Stromal cell of bone marrow (primary cell): ENCODE data around the gene RAB3B.
A peak's percentile ranks its signal among the peaks of the same experiment; 100 is the strongest.

Experiments
- DNase-seq: peaks from one replicate; pipeline ENCODE4 v3.0.0-alpha.2; 2012; ENCODE audit warnings: low read depth

The RAB3B gene

DNA sequence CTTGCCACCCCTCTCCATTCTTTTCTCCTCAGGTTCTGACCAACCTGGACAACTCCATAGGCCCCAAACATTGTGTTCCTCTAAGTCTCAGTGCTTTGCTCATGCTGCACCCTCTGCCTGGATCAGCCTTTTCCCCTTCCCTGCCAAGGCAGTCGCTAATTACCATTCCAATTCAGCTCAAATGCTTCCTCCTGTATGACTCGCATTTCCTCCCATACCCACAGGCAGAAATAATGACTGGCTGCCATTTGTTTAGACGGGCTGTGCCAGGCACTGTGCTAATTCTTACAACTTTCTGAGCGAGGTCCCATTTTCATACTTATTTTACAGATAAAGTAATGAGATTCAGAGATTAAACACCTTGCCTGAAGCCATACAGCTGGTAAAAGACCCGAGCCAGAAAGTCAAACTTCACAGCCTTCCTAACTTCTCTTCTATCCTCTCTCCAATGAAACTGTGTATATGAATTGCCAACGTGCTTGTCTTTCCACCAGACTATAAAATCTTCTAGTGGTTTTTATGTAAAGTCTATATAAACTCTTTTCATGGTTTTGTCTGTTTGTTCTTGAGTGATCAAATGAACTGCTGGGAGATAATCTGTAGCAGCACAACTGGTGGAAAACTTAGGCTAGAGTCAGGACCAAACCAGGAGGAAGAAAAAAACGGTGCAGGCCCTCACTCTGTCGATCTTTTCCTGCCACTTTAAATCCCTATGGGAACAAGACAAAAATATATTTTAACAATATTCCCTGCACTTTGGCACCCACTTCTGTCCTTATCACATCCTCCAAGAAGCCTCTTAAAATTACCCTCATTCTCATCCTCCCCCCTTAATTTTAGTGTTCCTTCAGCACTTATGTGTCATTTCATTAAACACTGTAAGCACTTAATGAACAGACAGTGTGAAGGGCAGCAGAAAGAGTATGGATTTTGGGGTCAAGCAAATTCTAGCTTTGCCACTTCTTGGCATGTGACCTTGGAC is 33.7 kb downstream of the RAB3B start:
- peak; percentile 40 for DNase-seq

DNA sequence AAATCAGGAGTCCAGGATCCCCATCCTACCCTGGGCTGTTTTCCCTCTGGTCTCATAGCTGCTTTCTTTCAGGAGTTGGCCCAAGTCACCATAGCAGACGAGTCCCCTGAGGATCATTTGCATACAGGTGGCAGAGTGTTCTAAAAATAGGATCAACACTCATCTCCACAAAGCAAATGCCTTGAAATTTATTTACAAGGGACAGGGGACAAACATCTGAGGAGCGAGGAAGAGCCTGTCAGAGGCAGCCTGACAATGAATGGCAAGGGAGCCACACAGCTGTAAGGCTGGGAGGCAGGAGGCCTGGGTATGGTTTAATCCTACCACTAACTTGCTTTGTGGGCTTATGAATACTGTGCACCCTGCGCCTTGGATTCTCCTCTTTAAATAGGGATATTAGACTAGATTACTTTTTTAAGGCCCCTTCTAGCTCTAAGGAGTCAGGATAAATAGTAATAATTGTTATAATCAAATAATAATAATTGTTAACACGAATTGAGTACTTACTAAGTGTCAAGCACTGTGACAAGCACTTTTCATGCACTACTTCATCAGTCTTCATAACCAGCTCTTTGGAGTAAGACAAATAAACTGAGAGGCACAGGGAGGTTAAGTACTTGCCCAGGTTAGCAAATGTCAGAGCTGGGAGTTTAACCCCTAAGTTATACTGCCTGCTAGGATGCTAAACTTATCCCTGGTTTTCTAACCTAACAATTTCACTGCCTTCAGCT is 34.5 kb downstream of the RAB3B start:
- DNase-seq = no peak

DNA sequence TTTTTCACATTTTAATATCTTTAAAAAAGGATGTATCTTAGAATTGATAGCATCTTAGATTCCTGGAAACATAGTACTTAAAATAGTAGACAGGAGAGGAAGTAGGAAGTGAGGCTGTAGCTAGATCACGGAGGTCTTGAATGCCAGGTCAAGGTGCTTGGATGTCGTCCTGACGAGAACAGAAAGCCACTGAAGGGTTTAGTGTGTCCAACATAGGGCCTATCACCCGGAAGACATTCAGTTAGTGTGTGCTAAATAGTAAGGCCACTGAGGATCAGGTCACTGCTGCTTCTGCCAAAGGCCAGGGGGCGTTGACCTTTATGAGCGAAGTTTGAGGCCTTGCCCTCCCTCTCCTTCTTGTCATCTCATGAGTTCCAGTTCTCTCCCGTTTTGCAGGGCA is 35.7 kb downstream of the RAB3B start:
- DNase-seq = no peak

DNA sequence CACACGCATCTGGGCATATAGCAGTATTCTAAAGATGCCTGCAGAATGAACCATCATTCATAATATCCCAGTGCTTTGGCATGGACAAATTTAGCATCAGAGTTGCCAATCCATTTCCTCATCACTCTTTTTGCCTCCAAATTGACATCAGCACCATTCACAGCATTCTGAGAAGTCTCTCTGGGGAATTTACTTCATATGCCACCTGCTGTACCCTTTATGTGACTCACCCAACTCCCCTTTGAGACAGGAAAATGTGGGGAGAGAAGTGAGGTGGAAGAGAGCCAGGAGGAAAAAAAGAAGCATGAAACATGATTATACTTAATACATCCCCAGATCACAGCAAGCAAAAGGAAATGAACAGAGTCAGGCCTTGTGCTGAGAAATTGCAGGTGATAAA is 37.4 kb downstream of the RAB3B start:
- no peak for DNase-seq

DNA sequence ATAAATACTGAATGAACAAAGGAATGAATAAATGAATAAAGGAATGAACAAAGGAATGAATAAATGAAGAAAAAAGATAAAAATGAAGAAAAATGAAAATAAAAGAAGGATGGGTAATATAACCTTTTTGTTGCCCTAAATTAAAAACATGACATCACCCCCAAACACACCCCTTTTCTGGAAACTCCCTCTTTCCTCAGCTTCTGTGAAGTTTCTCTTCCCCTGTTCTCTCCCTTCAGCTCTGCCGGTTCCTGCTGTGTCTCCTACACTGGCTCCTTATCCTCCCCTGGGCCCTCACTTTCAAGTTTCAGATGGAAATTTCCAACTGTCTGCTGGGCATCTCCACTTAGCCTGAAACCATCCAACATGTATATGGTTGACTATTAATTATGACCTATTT is 37.9 kb downstream of the RAB3B start:
- no peak for DNase-seq

DNA sequence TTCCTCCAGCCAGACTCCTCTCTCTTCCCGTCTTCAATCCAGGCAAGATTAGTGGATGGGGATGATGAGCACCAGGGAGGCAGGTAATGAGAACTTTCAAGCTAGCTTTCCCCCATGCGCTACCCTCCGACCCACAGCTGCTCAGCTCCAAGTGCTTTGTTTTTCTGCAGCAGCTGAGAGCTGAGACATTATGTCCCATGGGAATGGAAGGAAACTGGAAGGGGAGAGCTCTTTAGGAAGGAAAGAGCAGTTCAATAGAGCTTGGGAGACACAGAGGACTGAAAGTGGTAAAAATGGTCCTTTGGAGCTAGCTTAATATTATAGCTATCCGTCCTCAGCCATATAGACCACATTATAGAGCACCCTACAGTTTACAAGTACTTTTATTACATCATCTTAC is 39.8 kb downstream of the RAB3B start:
- no peak for DNase-seq

DNA sequence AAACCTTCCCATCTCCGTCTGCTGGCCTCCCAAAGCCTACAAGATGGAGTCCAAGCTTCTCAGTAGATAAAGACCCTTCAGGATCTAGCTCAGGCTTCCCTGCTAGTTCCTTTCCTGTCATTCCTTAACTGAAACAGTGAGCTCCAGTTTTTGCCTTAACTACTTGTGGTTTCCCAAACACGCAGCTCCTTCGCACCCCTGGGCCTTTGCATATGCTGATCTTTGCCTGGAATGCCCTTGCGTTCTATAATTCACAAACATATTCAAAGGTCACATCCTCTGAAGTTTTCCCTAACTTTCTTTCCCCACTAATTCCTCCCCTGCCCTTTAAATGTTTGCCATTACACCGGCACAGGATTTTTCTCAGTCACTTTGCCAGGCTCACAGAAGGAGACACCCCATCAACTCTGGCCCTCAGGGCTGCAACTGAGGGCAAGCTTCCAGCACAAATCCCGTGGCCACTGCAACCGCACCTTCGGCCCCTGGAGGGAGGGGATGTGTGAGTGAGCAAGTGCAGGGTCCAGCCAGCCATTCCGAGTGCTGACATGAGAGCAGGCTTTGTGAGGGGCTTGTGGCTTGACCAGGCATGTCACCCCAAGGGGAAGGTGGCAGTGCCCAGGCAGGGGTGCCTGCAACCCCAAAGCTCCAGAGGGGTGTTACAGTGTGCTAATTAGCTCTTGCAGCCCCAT is 41.3 kb downstream of the RAB3B start:
- no peak for DNase-seq

DNA sequence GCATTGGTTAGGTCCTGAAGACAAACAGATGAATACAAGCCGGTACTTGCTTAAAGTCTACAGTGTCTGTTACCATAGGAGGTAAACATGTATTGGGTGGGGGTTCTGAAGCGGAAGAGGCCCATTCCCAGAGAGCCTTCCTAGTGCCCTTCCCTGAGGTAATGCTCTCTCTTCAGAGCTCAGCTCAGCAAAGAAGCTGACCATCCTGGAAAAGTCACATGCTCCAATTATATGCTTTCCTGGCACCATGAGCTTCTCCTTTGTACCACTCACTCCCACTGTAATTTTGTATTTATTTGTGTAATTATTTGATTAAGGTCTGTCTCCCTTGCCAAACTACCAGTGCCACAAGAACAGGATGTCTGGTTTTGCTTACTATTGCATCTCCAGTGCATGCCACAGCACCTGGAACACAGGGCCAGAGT is 42.0 kb downstream of the RAB3B start:
- no peak for DNase-seq

DNA sequence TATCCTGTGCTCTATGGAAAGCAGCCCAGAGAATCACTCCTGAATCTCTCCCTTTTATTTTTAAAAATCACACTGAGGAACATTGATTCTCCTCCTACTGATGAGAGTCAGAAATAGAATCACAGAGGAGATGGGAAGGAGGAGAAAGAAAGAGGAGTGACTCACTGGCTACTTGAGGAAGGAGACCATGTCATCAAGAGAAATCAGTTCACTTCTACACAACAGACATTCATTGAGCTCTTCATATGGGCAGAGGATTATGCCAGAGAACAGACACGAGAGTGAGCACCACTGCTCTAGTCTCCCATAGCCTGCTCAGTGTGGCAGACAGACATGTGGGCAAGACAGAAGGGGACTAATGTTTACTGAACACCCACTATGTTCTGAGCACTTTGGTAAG is 44.2 kb downstream of the RAB3B start:
- DNase-seq = peak; percentile 38

DNA sequence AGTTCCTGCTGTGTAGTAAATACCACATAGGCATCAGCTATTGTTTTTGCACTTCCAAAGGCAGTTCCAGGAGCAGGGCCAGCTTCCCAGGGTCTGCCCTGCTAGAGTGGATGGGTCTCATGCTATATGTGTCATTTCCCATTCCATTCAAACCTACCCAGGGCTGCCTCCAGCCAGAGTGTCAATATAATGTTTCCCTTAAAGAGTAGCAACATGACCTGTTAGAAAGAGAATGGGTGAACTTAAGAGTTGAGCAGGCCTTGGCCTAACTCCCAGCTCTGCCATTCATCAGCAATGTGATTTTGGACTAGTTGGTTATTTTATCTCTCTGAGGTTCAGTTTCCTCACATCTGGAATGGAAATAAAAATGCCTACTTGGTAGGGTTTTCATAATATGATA is 44.9 kb downstream of the RAB3B start:
- peak; percentile 38 for DNase-seq

DNA sequence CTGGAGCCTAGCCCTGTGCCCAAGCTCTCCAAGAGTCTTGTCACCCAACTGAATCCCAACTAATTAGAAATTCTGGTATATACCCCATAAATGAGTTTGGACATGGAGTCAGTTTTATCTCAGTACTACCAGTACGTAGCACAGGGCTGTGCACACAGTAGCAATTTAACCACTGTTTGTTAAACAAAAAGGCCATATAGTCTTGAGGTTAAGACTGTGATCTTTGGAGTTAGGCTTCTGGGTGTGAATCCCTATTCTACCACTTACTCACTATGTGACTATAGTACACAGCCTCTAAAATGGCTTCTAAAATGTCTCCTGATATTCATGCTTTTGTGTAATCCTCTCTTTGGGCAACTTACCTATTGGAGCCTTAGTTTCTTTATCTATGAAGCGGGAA is 48.2 kb downstream of the RAB3B start:
- DNase-seq = no peak

DNA sequence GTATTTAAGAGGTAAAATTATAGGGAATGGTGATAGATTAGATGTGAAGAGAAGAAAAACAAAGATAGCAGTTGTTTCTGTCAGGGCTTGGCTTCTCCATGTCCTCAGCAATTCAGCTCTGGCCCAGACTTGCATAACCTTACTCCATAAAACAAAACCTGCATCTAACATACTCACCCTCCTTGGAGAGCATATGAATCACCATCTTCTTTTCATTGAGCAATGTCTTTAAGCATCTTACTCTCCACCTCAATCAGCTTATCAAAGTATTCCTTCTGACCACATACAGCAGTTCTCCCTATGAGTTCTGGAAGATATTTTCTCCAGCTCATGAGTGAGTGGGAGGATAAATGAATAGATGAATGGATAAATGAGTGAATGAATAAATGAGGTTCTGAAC is 49.0 kb downstream of the RAB3B start:
- no peak for DNase-seq

DNA sequence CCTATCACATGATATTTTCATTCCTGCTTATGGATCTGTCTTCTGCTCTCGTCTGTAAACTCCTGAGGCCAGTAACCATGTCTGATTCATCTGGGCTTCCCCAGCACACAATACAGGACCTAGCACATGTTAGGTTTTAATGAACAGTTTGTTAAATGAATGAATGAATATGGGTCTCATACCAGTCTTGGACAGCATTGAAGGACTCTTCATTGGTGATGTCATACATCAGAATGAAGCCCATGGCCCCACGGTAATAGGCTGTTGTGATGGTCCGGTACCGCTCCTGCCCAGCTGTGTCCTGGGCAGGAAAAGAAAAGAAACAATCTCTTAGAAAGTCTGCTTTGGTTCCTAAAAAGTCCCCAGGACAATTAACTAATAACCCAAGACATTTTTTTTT is 53.4 kb downstream of the RAB3B start:
- DNase-seq = no peak

DNA sequence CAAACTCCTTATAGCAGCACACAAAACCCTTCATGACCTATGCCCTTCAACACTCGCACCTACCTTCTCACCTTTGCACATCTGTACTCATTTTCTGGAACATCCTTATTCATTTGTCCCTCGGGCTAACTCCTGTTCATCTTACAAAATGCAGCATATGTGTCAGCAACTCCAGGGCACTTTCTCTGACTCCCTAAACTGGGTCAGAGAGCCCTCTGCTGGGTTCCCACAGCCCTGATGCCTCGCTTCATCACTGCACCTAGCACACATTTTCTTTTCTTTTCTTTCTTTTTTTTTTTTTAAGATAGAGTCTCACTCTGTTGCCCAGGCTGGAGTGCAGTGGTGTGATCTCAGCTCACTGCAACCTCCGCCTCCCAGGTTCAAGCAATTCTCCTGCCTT is 54.0 kb downstream of the RAB3B start:
- DNase-seq = no peak

DNA sequence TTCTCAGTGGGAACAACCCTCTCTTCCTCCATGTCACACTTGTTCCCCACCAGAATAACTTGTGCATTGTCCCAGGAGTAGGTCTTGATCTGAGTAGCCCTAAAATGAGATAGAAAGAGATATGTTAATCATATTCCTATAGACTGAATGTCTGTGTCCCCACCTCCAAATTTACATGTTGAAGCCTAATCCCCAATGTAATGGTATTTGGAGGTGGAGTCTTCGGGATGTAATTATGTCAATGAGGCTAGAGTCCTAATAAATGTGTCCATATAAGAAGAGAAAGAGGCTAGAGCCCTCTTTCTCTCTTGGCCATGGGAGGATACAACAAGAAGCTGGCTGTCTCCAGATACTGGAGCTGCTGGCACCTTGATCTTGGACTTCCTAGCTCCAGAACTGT is 57.2 kb downstream of the RAB3B start:
- no peak for DNase-seq

DNA sequence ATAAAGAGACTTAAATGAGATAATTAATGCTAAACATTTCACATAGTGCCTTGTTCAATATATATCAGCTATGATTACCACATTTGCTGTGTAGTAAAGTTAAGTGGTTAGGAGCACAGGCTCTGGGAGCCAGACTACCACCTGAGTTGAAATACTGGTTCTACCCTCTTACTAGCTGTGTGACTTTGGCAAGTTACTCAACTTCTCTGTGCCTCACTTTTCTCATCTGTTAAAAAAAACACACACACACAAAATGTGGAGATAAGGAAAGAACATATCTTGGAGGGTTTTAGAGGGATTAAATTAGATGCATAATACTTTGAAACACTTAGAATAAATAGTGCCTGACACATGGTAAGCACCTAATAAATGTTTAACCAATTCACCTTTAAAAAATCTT is 60.2 kb downstream of the RAB3B start:
- no peak for DNase-seq

DNA sequence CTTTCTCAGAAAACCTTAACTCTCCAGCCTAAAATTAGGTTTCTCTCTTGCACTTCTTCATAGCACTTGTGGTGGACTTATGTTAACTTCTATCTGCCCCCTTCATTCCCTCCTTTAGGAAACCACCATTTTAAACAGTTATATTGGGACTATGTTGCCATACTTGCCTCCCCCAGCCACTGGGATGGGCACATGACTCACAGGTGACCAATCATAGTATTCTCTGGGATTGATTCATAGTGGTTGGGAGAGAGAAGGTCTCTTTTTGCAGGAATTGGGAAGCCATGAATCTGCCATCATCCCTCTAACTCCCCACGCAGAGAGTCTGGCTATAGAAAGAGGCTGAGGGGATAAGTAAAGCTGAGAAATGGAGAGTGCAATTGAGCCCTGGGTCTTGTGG is 61.6 kb downstream of the RAB3B start:
- DNase-seq = no peak

DNA sequence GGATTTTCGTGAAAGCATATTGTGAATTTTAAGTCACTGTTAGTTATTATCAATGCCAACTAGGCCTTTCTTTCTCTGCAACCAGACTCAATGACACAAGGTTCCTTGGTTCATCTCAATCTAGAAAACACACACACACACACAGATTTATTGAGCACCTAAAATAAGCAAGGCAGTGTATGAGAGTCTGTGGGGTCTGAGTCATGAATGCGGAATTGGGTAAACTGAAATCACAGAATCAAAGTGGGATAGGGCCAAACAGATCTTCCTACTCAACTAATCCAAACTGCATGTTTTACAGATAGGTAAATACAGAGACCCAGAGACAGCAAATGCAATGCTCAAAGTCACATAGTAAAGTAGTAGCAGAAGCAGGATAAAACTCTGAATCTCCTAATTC is 63.5 kb downstream of the RAB3B start:
- no peak for DNase-seq

DNA sequence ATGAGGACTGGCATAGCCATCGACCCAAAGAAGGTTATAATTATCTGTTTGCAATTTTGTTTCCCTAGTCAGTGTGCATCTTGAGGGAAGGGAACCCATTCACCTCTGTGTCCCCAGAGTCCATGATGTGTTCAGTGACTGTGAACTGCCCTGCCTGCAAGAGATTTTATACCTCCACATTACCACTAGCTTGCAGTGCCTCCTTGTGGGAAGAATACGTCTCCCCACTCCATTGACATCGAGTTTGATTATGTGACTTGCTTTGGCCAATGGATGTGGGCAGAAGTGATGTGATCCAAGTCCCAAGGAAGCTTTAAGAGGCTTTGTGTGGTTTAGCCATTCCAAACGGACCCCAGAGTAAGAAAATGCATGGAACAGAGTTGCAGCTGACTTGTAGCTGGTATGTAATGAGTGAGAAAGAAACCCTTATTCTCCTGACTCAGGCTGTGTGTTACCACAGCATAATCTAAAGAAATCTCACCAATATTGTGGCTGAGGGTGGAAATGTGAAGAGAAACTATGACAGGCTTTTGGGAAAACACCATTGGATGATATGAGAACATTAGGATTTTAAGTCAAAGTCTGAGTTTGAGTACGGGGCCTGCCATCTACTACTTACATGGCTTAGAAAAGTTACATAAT is 64.2 kb downstream of the RAB3B start:
- DNase-seq = peak; percentile 44

DNA sequence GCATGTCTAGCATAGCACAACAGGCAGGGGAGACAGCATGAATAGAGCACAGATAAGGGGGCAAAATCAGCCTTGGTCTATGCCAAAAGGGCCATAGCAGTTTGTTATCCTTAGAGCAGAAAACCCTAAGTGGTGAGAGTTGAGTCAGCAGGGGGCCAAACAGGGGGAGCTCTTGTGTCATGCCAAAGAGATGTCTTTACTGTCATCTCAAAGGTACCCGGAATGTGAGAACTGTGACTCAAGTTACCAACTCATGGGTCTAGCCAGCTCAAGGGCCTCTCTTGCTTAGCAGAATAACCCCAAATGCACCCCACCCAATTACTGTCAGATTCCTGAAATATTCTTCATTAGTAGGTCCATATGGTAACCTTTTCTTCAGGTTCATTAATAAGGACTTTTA is 66.0 kb downstream of the RAB3B start:
- DNase-seq = no peak

DNA sequence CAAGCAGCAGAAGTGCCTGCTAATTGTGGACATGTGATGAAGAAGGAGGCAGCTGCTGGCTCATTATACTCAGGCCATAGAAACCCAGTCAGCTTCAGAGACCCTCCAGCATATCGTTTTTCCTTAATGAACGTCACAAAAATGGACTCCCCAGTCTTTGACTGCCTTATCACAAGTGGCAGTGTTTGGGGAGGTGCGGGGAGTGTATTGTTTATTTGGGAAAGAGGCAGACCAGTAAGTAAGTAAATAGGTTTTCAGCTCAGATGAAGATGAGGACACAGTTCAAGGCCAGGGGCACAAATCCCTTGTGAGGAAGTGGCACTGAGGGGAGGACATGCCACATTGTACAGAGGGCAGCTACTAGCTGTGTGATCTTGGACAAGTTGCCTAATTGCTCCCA is 68.5 kb downstream of the RAB3B start:
- no peak for DNase-seq

DNA sequence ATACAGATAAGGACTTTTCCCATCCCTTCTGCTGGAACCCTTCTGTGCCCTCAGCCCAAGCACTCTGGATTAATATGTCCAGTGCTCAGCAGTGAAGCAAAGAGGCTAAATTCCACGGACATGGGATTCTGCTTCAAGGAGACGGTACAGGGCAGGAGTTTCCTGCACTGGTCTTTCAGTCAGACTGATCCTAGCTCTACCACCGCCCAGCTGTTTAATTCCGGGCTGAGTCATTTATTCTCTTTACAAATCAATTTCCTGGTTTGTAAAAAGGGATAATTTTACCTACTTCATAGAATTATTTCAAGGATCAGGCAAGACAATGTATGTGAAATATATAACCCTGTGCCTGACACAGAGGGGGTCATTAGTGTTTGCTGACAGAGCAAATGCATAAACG is 70.4 kb downstream of the RAB3B start:
- no peak for DNase-seq
